IMR-90 (cell line): Measurements from ENCODE around the gene PCP4L1.

Experiments used
- BHLHE40 ChIP-seq: fragments of 150-350 bp; IDR thresholded peaks from 2 replicates; pipeline ENCODE4 v1.6.1; 2016; ENCODE audit warnings: mild to moderate bottlenecking, low read depth, low read length
- FOS ChIP-seq: fragments of 150-350 bp; IDR thresholded peaks from 2 replicates; pipeline ENCODE4 v1.6.1; 2016; ENCODE audit warnings: low read depth, low read length
- MAZ ChIP-seq: IDR thresholded peaks from 2 replicates; pipeline ENCODE4 v1.6.1; 2012; ENCODE audit warnings: low read depth, mild to moderate bottlenecking, low read length, improper control_type of control experiment, moderate library complexity, borderline replicate concordance
- POLR2A ChIP-seq: IDR thresholded peaks from 2 replicates; pipeline ENCODE4 v1.6.1; 2012; ENCODE audit warnings: mild to moderate bottlenecking, low read depth, low read length
- RAD21 ChIP-seq: IDR thresholded peaks from 2 replicates; pipeline ENCODE4 v1.6.1; 2012; ENCODE audit warnings: low read length, improper control_type of control experiment
- RCOR1 ChIP-seq: IDR thresholded peaks from 2 replicates; pipeline ENCODE4 v1.6.1; 2012; ENCODE audit warnings: mild to moderate bottlenecking, low read length, improper control_type of control experiment; ENCODE audit not compliant: insufficient replicate concordance
- RFX5 ChIP-seq: IDR thresholded peaks from 2 replicates; pipeline ENCODE4 v1.8.0; 2012; ENCODE audit warnings: low read depth, mild to moderate bottlenecking, low read length, moderate library complexity
- SMC3 ChIP-seq: fragments of 150-350 bp; IDR thresholded peaks from 2 replicates; pipeline ENCODE4 v1.6.1; 2016; ENCODE audit warnings: low read depth, mild to moderate bottlenecking, antibody characterized with exemption, low read length, moderate library complexity
- TF ChIP-seq, protein P1 (sequence below): conservative IDR thresholded peaks from 2 replicates; pipeline ENCODE4 v1.5.1; 2012; ENCODE audit warnings: mild to moderate bottlenecking, low read depth, low read length, improper control_type of control experiment
- TF ChIP-seq, protein P2 (sequence below): fragments of 150-350 bp; IDR thresholded peaks from 2 replicates; pipeline ENCODE4 v1.6.1; 2017; ENCODE audit warnings: mild to moderate bottlenecking, antibody characterized with exemption, low read length, low read depth

DNA sequence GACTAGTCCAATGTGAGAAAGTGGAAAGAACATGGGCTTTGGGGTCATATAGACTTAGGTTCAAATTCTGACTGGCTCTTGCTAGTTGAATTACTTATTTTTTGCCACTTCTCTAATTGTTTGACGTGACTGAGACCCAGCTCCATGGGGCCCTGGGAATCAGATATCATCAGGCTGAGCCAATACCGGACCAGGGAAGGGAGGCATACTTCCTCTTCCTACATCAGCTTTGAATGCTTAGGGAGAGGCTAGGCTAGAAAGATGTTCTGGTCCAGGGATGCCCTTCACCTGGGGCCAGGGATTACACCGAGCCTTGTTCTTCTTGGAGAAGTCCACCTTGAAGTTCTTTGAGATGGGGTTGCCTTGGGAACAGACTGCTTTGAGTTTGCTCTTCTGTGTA, 16.9 kb upstream of the PCP4L1 start:
- TF ChIP-seq, protein P1, sequence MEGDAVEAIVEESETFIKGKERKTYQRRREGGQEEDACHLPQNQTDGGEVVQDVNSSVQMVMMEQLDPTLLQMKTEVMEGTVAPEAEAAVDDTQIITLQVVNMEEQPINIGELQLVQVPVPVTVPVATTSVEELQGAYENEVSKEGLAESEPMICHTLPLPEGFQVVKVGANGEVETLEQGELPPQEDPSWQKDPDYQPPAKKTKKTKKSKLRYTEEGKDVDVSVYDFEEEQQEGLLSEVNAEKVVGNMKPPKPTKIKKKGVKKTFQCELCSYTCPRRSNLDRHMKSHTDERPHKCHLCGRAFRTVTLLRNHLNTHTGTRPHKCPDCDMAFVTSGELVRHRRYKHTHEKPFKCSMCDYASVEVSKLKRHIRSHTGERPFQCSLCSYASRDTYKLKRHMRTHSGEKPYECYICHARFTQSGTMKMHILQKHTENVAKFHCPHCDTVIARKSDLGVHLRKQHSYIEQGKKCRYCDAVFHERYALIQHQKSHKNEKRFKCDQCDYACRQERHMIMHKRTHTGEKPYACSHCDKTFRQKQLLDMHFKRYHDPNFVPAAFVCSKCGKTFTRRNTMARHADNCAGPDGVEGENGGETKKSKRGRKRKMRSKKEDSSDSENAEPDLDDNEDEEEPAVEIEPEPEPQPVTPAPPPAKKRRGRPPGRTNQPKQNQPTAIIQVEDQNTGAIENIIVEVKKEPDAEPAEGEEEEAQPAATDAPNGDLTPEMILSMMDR: no peak
- no peak for TF ChIP-seq FOS
- no peak for TF ChIP-seq SMC3
- TF ChIP-seq RCOR1: no peak
- TF ChIP-seq POLR2A: no peak
- TF ChIP-seq, protein P2, sequence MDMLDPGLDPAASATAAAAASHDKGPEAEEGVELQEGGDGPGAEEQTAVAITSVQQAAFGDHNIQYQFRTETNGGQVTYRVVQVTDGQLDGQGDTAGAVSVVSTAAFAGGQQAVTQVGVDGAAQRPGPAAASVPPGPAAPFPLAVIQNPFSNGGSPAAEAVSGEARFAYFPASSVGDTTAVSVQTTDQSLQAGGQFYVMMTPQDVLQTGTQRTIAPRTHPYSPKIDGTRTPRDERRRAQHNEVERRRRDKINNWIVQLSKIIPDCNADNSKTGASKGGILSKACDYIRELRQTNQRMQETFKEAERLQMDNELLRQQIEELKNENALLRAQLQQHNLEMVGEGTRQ: no peak
- no peak for TF ChIP-seq BHLHE40
- no peak for TF ChIP-seq RFX5
- TF ChIP-seq RAD21: no peak
- no peak for TF ChIP-seq MAZ
